HT-29 (cell line): ENCODE measurements around the gene SH3BP5L. TPM values are rescaled to one million over a fixed set of nuclear protein-coding genes. Genes with fewer than 3 reads are reported as not detected.

Source experiments
- DNase-seq: peaks from one replicate; pipeline ENCODE4 v3.0.0-alpha.2; 2015; ENCODE audit warnings: low spot score
- total RNA-seq: library from RNA; depleted of rRNA; stranded (reverse); fragments of >200 nt; shearing (Covaris generic); gene quantifications from 2 replicates; pipeline ENCODE4 v1.2.3, GENCODE V29; 2014

Gene SH3BP5L
- total RNA-seq, 1 experiment from 2014 or later: 23.4 TPM

- no peak for DNase-seq
Measured at GRCh38 chr1:248828845-248829244, 3.1 kb upstream of the SH3BP5L start.

GRCh38 chr1:248825573-248825908, 174 bp downstream of the SH3BP5L start:
- DNase-seq: no peak

DNA sequence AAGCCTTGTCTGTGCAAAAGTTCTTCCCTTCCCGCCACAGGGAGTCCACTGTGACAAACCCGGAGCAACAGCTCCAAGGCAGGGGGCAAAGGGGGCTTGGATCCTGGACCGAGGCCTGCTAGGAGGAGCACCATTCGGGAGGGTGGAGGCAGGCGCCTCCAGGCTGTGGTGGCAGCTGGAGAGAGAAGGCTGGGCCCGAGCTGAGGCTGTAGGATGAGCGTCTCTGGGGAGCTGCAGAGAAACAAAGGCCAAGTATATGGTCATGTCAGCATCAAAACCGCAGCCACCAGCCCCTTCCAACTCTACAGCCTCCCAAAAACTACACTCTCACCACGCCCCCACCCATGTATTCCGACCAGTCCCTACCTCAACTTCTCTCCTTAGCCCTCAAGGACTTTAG, 579 bp downstream of the SH3BP5L start:
- DNase-seq: no peak

GRCh38 chr1:248824701-248825100, 1.0 kb downstream of the SH3BP5L start:
- DNase-seq: no peak

DNA sequence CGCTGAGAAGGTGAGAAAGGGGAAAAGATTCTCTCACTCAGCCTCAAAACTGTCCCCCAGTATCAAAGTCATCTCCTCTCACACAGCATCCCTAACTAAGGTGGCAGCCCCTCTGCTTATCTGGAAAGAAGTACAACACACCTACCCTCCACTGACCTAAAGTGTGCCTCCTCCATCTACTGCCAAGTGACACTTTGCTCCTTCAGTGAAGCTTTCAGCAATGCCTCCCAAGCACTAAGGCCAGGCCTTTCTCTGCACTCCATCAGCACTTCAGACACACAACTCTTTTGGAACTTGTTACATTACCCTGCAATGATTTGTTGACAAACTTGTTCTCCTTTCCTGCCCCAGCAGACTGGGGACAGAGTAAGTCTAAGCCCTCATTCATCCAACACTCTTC, 1.4 kb downstream of the SH3BP5L start:
- DNase-seq: no peak

- DNase-seq: no peak
Measured at GRCh38 chr1:248823517-248824001, 2.2 kb downstream of the SH3BP5L start.

DNA sequence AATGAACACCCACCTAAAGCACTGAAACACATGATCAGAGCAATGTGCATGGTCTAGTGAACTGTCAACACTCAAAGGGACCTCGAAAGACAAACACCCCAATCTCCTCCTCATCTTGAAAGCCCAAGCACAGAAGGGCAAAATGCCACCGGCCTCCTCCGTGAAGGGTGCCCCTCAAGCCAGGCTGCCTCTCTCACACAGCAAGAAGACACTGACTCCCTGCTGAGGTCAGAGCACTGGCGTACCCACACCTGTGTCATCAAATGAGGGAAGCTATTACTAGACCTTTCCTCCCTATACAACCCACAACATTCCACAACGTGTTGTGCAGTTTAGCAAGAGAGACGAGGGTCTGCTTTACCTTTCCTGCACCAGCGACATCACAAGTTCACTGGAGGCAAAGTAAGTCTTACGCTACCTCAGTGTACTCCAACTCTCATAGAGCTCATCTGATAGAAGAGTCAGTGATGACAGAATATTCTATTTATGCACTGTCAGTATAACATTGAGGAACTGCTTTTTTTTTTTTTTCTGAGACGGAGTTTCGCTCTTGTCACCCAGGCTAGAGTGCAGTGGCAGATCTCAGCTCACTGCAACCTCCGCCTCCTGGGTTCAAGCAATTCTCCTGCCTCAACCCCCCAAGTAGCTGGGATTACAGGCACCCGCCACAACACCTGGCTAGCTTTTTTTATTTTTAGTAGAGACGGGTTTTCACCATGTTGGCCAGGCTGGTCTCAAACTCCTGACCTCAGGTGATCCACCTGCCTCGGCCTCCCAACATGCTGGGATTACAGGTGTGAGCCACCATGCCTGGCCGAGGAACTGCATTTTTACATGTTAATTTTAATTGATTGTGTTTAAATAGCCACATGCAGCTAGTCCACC, 3.3 kb downstream of the SH3BP5L start:
- DNase-seq: no peak

DNA sequence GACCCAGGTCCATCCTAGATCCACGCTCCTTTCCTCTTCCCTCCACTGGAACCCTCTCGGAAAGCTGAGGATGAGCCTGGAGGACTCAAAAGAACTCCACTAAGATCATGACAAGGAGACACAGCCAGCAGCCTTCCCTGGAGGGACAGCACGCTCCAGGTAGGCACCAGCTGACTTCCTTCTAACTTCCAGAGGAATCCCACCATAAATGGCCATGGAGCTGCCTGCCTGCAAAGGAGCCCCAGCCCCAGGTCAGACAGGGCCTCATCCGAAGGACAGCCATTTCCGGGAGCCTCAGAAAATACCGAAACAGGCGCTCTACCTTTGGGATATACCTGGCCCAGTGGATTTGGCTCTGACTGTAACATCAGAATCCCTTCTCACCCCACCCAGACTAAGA, 4.1 kb downstream of the SH3BP5L start:
- DNase-seq: no peak

GRCh38 chr1:248821101-248821500, 4.6 kb downstream of the SH3BP5L start:
- no peak for DNase-seq

- no peak for DNase-seq
Measured at GRCh38 chr1:248820041-248820585, 5.6 kb downstream of the SH3BP5L start.

DNA sequence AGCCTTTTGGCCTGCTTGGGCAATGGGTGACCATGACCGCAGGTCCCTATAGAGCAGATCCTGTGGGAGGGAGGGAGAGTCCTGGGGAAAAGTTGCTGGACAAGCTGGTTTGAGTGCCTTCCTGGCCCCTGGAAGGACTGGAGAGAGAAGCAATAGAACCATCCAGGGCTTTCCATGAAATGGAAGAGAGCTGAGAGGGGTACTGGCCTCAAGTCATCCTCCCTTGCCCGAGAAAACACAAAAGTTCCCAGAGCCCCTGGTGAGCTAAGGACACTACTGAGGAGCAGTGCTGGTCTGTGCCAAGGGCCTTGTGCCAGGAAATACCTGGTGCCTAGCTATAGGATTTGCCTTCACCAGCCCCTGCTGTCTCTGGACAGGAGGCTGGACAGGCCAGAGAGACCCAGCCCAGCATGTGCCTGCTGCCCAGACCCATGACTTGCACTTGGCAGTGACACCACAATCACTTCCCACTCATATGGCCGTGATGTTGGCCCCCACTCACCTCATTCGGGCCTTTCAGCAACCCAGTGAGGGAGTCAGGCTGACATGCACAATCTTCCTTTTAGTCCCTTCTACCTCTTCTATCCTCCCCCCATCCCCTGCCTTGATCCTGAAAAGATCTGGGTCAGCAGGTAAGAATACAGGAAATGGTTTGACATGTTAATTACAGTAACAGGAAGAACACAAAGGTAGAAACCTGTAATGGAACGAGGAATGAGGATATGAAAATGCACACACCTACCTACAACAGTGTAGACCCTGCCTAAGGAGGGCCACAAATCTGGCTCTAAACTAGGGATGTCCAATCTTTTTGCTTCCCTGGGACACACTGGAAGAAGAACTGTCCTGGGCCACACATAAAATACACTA, 7.0 kb downstream of the SH3BP5L start:
- DNase-seq: no peak

- no peak for DNase-seq
Measured at GRCh38 chr1:248817065-248817464, 8.7 kb downstream of the SH3BP5L start.

DNA sequence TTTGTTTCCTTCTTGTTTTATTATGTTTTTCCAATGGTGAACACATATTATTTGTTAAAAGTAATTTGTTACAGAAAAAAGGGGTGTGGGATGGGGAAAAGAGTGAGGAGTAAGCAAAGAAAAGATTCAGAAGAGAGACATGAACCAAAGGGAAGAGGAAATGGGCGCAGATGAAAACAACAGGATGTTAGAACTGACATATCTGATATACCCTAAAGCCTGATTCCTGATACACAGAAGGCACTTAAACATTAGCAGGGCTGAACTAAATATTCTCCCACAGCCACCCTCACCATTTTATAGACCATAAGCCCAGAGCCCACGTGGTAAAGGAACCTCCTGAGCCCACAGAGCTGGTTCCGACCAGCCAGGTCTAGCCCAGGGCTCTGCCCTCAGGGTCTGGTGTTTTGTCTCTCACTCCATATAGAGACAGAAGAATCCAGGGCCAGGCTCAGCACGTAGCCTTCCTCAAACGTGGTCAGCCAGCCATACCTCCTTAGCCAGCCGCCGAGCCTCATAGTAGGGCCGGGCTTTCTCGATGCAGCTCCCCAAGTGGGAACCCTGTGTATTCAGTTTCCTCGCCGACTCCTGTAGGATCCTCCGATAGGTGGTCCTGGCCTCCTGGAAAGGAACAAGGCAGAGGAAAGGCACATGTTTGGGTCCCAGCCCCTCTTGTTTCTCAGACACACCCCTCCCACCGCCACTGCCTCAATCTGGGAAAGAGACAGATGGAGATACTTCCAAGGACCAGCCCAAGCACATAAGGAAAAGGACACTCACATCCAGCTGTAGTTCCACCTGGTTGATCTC, 9.5 kb downstream of the SH3BP5L start:
- DNase-seq: no peak

DNA sequence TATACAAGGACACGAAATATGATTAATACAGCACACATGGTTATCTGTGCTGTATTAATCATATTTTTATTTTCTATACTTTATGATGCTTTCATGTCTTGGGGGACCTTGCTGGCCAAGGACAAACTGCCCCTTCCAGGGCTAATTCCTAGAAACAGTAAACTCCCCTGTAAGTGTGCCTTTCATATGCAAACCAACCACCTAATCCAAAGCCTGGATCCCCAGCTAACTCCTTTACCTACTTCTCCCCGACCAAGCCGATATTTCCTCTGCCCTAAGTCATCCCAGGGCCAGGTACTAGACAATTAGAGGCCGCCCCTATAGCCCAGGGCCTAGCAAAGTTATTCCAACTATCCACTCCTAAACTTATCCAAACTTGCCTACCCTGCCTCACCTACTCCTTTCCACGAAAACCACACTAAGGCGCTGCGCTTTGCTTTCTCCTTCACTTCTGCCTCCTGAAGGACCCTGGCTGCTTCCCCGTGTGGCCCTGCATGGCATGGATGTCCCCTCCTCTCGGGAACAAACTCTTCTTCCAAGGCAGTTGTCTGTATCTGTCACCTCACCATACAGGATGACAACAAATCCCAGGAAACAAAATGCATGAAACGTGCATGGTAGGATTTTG, 10.2 kb downstream of the SH3BP5L start:
- DNase-seq: no peak

DNA sequence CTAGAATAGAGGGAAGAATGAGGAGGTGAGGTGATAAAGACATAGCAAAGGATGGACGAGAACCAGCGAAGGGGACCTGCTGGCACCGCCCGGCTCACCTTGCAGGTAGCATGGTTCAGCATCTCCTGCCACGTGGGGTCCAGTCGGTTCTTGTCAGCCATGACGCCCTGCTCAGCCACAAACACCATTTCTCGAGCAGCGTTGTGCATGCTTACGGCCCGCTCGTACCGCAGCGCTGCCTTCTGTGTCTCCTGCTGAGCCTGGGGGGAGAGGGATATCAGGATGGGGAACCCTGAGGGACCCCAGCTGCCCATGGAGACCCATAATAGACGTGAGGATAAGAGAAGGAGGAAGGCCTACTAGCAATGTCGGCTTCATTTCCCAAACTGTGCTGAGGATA, 11.4 kb downstream of the SH3BP5L start:
- DNase-seq: no peak

DNA sequence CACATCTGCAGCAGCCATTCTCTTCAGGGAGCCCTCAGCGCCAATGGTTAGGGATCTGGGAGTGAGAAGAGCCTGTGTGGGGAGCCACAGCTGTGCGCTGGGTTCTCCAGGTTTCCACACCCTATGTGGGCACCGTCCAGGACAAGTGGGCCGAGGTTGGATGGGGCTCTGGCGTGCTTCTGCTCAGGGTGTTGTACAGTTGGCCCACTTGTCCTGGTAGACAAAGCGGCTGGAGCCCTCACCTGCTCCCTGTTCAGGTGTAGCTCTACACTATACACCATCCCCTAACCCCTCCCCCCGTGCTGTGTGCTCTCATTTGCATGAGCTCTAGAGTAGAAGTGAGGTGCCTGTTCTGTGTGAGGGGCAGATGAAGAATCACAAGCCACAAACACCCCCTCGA, 12.2 kb downstream of the SH3BP5L start:
- DNase-seq: no peak

DNA sequence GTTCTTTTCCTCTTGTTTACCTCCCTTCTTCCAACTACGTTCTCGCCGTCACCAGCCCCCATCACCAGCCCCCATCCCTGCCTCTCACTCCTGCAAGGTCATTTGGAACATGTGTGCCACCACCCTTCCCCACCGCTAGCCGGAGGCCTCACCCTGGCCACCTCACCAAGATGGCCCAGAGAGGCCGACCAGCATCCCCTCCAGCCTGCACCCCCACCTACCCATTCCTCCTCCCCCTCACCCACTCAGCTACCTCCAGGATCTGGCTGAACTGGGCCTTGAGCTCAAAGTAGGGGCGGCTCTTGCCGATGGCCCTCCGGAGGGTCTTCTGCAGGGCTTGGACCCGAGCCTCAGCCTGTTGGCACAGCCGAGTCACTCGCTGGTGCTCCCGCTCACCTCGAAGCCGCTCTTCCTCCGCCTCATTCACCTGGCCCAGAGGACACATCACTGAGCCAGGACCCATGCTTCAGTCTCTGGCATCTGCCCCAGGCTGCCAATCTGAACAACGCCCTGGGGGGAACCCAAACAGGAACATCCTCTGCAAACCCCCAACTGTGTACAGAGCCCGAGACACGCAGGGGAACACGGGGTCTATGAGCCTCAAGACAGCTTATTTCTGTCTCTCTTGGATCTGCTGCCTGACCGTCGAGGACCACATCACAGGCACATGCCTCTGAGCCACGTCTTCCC, 12.8 kb downstream of the SH3BP5L start:
- DNase-seq: no peak

DNA sequence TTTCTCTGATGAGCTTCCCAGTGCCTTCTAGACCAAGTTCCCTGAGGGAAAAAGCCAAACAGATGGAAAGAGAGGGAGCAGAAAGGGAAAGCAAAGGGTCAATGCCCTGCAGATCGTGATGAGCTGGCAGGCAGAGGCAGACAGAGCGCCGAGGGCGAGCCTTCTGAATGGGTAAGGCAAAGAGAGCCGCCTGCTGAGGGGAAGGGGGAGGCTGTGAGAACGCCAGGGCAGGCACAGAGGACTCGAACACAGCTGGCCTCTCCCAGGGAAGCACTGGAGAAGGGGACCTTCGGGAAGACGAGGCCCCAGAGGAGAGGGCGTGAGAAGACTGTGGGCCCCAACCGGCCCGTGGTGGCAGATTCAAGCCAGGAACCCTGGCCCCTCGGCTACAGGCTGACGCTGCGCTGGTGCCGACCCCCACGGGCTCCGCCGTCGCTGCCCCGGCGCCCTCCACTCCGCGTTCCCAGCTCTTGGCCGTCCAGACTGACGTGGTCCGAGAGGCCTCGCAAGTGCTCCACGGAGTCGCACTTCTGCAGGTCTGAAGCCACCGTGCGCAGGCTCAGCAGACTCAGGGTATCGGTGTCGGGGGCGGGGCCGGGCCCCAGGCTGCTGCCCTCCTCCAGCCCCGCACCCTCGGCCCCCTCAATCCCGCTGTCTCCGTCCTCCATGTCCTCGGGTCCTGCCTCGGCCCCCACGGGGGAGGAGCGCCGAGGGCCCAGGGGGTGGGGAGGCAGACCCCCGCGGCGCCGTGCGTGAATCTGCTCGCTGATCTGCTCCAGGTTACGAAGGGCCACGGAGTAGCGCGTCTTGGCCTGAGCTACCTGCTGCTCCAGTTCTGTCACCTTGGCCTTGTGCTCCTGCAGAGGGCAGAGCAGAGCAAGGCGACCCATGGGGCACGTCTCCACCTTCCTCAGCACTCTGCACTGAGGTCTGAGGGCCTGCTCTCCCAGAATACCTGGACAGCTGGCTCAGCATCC, 13.9 kb downstream of the SH3BP5L start:
- no peak for DNase-seq
